Measurements from ENCODE around the gene FOXP1. TPM values are rescaled to one million over a fixed set of nuclear protein-coding genes. Genes with fewer than 3 reads are reported as not detected.
A peak's percentile ranks its signal among the peaks of the same experiment; 100 is the strongest.

Gene FOXP1
- total RNA-seq, 4 donors from 2014 or later = 103 to 173 (median 140) TPM

- Histone ChIP-seq H3K9me3 (no peaks in the 10 kb centered on the region), H3K36me3 (no peaks in the 10 kb centered on the region), H3K27ac (no peak overlapping the region), H3K27me3 (no peaks in the 10 kb centered on the region), H3K4me1 (peaks cover 0 to 32% (median 0%) of the 10 kb centered on the region in 4 donors), H3K4me3 (no peak overlapping the region)
- DNase-seq = no peak
- no peak for TF ChIP-seq POLR2A (IDR thresholded peaks at IDR 0.05)
- no peak for TF ChIP-seq CTCF (IDR thresholded peaks at IDR 0.05)
Observed at GRCh38 chr3:71317749-71318457, 265.6 kb downstream of the FOXP1 start.

- no peak for DNase-seq
- TF ChIP-seq CTCF (IDR thresholded peaks at IDR 0.05) = no peak
- peaks cover 0 to 32% (median 0%) of the 10 kb centered on the region in 4 donors for H3K4me1 ChIP-seq
- no peak overlapping the region for H3K4me3 ChIP-seq
- H3K9me3 ChIP-seq = no peaks in the 10 kb centered on the region
- no peaks in the 10 kb centered on the region for H3K27me3 ChIP-seq
- no peak overlapping the region for H3K27ac ChIP-seq
- H3K36me3 ChIP-seq = no peaks in the 10 kb centered on the region
Observed at GRCh38 chr3:71317140-71317539, 266.4 kb downstream of the FOXP1 start.

GRCh38 chr3:71316066-71316777 lies 267.3 kb downstream of the FOXP1 start:
- Histone ChIP-seq H3K36me3 (no peaks in the 10 kb centered on the region), H3K4me1 (peaks cover 0 to 32% (median 0%) of the 10 kb centered on the region in 4 donors), H3K27me3 (no peaks in the 10 kb centered on the region), H3K9me3 (no peaks in the 10 kb centered on the region), H3K27ac (peak overlapping the region in 1 of 4 donors; percentile 16), H3K4me3 (no peak overlapping the region)
- TF ChIP-seq CTCF (IDR thresholded peaks at IDR 0.05) (no peak), POLR2A (IDR thresholded peaks at IDR 0.05) (no peak)
- no peak for DNase-seq

GRCh38 chr3:71315431-71315830 lies 268.1 kb downstream of the FOXP1 start:
- H3K27me3 ChIP-seq = no peaks in the 10 kb centered on the region
- no peak overlapping the region for H3K4me3 ChIP-seq
- DNase-seq = no peak
- TF ChIP-seq POLR2A (IDR thresholded peaks at IDR 0.05) (no peak), CTCF (IDR thresholded peaks at IDR 0.05) (no peak)
- no peaks in the 10 kb centered on the region for H3K36me3 ChIP-seq
- H3K4me1 ChIP-seq = peaks cover 0 to 32% (median 0%) of the 10 kb centered on the region in 4 donors
- H3K27ac ChIP-seq = no peak overlapping the region
- H3K9me3 ChIP-seq = no peaks in the 10 kb centered on the region

- H3K9me3 ChIP-seq = no peaks in the 10 kb centered on the region
- peaks cover 0 to 38% (median 0%) of the 10 kb centered on the region in 4 donors for H3K4me1 ChIP-seq
- no peak overlapping the region for H3K4me3 ChIP-seq
- no peak for DNase-seq
- TF ChIP-seq POLR2A (IDR thresholded peaks at IDR 0.05) = no peak
- no peak for TF ChIP-seq CTCF (IDR thresholded peaks at IDR 0.05)
- H3K27ac ChIP-seq = no peak overlapping the region
- no peaks in the 10 kb centered on the region for H3K27me3 ChIP-seq
- H3K36me3 ChIP-seq = no peaks in the 10 kb centered on the region
Observed at GRCh38 chr3:71313844-71314243, 269.7 kb downstream of the FOXP1 start.
